ENCODE measurements around the gene UBE2U.
"Not testable (repeated sequence)": the region's sequence is repeated elsewhere in the genome, so short reads cannot be mapped to it uniquely, and the experiment has no call there.

The UBE2U gene

GRCh38 chr1:64246294-64246917 is 43.0 kb downstream of the UBE2U start:
- no peaks in the 10 kb centered on the region for H3K9me3 ChIP-seq (ENCODE audit: control insufficient read depth in 5 of 5, low read length in 5 of 5)
- H3K4me1 ChIP-seq (ENCODE audit: control insufficient read depth in 5 of 5, insufficient read depth in 5 of 5, low read length in 5 of 5): peaks cover 0 to 14% (median 6%) of the 10 kb centered on the region in 5 donors
- H3K36me3 ChIP-seq (ENCODE audit: control insufficient read depth in 5 of 5, insufficient read depth in 5 of 5, low read length in 5 of 5): no peaks in the 10 kb centered on the region
- no peaks in the 10 kb centered on the region for H3K27me3 ChIP-seq (ENCODE audit: control insufficient read depth in 5 of 5, insufficient read depth in 4 of 5, low read length in 5 of 5)
- H3K27ac ChIP-seq (ENCODE audit: low read depth, low read length): no peak overlapping the region
- no peak overlapping the region for H3K9ac ChIP-seq (ENCODE audit: low read length in 5 of 5)
- no peak overlapping the region for H3K4me3 ChIP-seq (ENCODE audit: low read depth in 1 of 5, low read length in 5 of 5)

GRCh38 chr1:64248065-64248464 is 44.6 kb downstream of the UBE2U start:
- Histone ChIP-seq H3K27me3 (ENCODE audit: control insufficient read depth in 5 of 5, insufficient read depth in 4 of 5, low read length in 5 of 5) (peaks cover 0 to 4% (median 0%) of the 10 kb centered on the region in 5 donors), H3K9ac (ENCODE audit: low read length in 5 of 5) (no peak overlapping the region), H3K27ac (ENCODE audit: low read depth, low read length) (no peak overlapping the region), H3K36me3 (ENCODE audit: control insufficient read depth in 5 of 5, insufficient read depth in 5 of 5, low read length in 5 of 5) (no peaks in the 10 kb centered on the region), H3K4me1 (ENCODE audit: control insufficient read depth in 5 of 5, insufficient read depth in 5 of 5, low read length in 5 of 5) (peaks cover 0 to 14% (median 6%) of the 10 kb centered on the region in 5 donors), H3K4me3 (ENCODE audit: low read depth in 1 of 5, low read length in 5 of 5) (no peak overlapping the region), H3K9me3 (ENCODE audit: control insufficient read depth in 5 of 5, low read length in 5 of 5) (no peaks in the 10 kb centered on the region)

GRCh38 chr1:64250472-64250871 is 47.0 kb downstream of the UBE2U start:
- H3K27ac ChIP-seq (ENCODE audit: low read depth, low read length); H3K4me3 ChIP-seq (ENCODE audit: low read depth in 1 of 5, low read length in 5 of 5); H3K27me3 ChIP-seq (ENCODE audit: control insufficient read depth in 5 of 5, insufficient read depth in 4 of 5, low read length in 5 of 5); H3K9ac ChIP-seq (ENCODE audit: low read length in 5 of 5); H3K9me3 ChIP-seq (ENCODE audit: control insufficient read depth in 5 of 5, low read length in 5 of 5); H3K36me3 ChIP-seq (ENCODE audit: control insufficient read depth in 5 of 5, insufficient read depth in 5 of 5, low read length in 5 of 5): not testable (repeated sequence)
- peaks cover 0 to 11% (median 2%) of the 10 kb centered on the region in 5 donors for H3K4me1 ChIP-seq (ENCODE audit: control insufficient read depth in 5 of 5, insufficient read depth in 5 of 5, low read length in 5 of 5)

GRCh38 chr1:64251971-64252370 is 48.5 kb downstream of the UBE2U start:
- Histone ChIP-seq H3K4me1 (ENCODE audit: control insufficient read depth in 5 of 5, insufficient read depth in 5 of 5, low read length in 5 of 5) (peaks cover 0 to 5% (median 2%) of the 10 kb centered on the region in 5 donors), H3K9ac (ENCODE audit: low read length in 5 of 5) (no peak overlapping the region), H3K9me3 (ENCODE audit: control insufficient read depth in 5 of 5, low read length in 5 of 5) (peaks cover 0 to 8% (median 0%) of the 10 kb centered on the region in 5 donors), H3K36me3 (ENCODE audit: control insufficient read depth in 5 of 5, insufficient read depth in 5 of 5, low read length in 5 of 5) (no peaks in the 10 kb centered on the region), H3K27me3 (ENCODE audit: control insufficient read depth in 5 of 5, insufficient read depth in 4 of 5, low read length in 5 of 5) (peaks cover 0 to 4% (median 0%) of the 10 kb centered on the region in 5 donors), H3K27ac (ENCODE audit: low read depth, low read length) (no peak overlapping the region), H3K4me3 (ENCODE audit: low read depth in 1 of 5, low read length in 5 of 5) (no peak overlapping the region)

- not testable (repeated sequence) for H3K27ac ChIP-seq (ENCODE audit: low read depth, low read length); H3K4me3 ChIP-seq (ENCODE audit: low read depth in 1 of 5, low read length in 5 of 5); H3K9ac ChIP-seq (ENCODE audit: low read length in 5 of 5); H3K36me3 ChIP-seq (ENCODE audit: control insufficient read depth in 5 of 5, insufficient read depth in 5 of 5, low read length in 5 of 5); H3K4me1 ChIP-seq (ENCODE audit: control insufficient read depth in 5 of 5, insufficient read depth in 5 of 5, low read length in 5 of 5); H3K9me3 ChIP-seq (ENCODE audit: control insufficient read depth in 5 of 5, low read length in 5 of 5); H3K27me3 ChIP-seq (ENCODE audit: control insufficient read depth in 5 of 5, insufficient read depth in 4 of 5, low read length in 5 of 5)
These were observed 53.8 kb downstream of the UBE2U start for GRCh38 chr1:64257233-64257632.

- H3K4me3 ChIP-seq (ENCODE audit: low read depth in 1 of 5, low read length in 5 of 5); H3K27me3 ChIP-seq (ENCODE audit: control insufficient read depth in 5 of 5, insufficient read depth in 4 of 5, low read length in 5 of 5); H3K27ac ChIP-seq (ENCODE audit: low read depth, low read length); H3K4me1 ChIP-seq (ENCODE audit: control insufficient read depth in 5 of 5, insufficient read depth in 5 of 5, low read length in 5 of 5); H3K9ac ChIP-seq (ENCODE audit: low read length in 5 of 5); H3K36me3 ChIP-seq (ENCODE audit: control insufficient read depth in 5 of 5, insufficient read depth in 5 of 5, low read length in 5 of 5); H3K9me3 ChIP-seq (ENCODE audit: control insufficient read depth in 5 of 5, low read length in 5 of 5): not testable (repeated sequence)
These were observed 55.0 kb downstream of the UBE2U start for GRCh38 chr1:64258444-64258843.

- Histone ChIP-seq H3K4me1 (ENCODE audit: control insufficient read depth in 5 of 5, insufficient read depth in 5 of 5, low read length in 5 of 5) (no peaks in the 10 kb centered on the region), H3K9ac (ENCODE audit: low read length in 5 of 5) (no peak overlapping the region), H3K27me3 (ENCODE audit: control insufficient read depth in 5 of 5, insufficient read depth in 4 of 5, low read length in 5 of 5) (peaks cover 0 to 4% (median 0%) of the 10 kb centered on the region in 5 donors), H3K27ac (ENCODE audit: low read depth, low read length) (no peak overlapping the region), H3K36me3 (ENCODE audit: control insufficient read depth in 5 of 5, insufficient read depth in 5 of 5, low read length in 5 of 5) (no peaks in the 10 kb centered on the region), H3K9me3 (ENCODE audit: control insufficient read depth in 5 of 5, low read length in 5 of 5) (no peaks in the 10 kb centered on the region), H3K4me3 (ENCODE audit: low read depth in 1 of 5, low read length in 5 of 5) (no peak overlapping the region)
These were observed 59.9 kb downstream of the UBE2U start for GRCh38 chr1:64263335-64263734.

- no peaks in the 10 kb centered on the region for H3K9me3 ChIP-seq (ENCODE audit: control insufficient read depth in 5 of 5, low read length in 5 of 5)
- H3K4me3 ChIP-seq (ENCODE audit: low read depth in 1 of 5, low read length in 5 of 5): no peak overlapping the region
- H3K27ac ChIP-seq (ENCODE audit: low read depth, low read length): no peak overlapping the region
- H3K36me3 ChIP-seq (ENCODE audit: control insufficient read depth in 5 of 5, insufficient read depth in 5 of 5, low read length in 5 of 5): no peaks in the 10 kb centered on the region
- peaks cover 0 to 4% (median 0%) of the 10 kb centered on the region in 5 donors for H3K27me3 ChIP-seq (ENCODE audit: control insufficient read depth in 5 of 5, insufficient read depth in 4 of 5, low read length in 5 of 5)
- no peak overlapping the region for H3K9ac ChIP-seq (ENCODE audit: low read length in 5 of 5)
- no peaks in the 10 kb centered on the region for H3K4me1 ChIP-seq (ENCODE audit: control insufficient read depth in 5 of 5, insufficient read depth in 5 of 5, low read length in 5 of 5)
These were observed 60.4 kb downstream of the UBE2U start for GRCh38 chr1:64263856-64264255.

- Histone ChIP-seq H3K27me3 (ENCODE audit: control insufficient read depth in 5 of 5, insufficient read depth in 4 of 5, low read length in 5 of 5) (peaks cover 0 to 2% (median 0%) of the 10 kb centered on the region in 5 donors), H3K4me1 (ENCODE audit: control insufficient read depth in 5 of 5, insufficient read depth in 5 of 5, low read length in 5 of 5) (peaks cover 0 to 6% (median 4%) of the 10 kb centered on the region in 5 donors), H3K4me3 (ENCODE audit: low read depth in 1 of 5, low read length in 5 of 5) (no peak overlapping the region), H3K36me3 (ENCODE audit: control insufficient read depth in 5 of 5, insufficient read depth in 5 of 5, low read length in 5 of 5) (no peaks in the 10 kb centered on the region), H3K9me3 (ENCODE audit: control insufficient read depth in 5 of 5, low read length in 5 of 5) (no peaks in the 10 kb centered on the region), H3K27ac (ENCODE audit: low read depth, low read length) (no peak overlapping the region), H3K9ac (ENCODE audit: low read length in 5 of 5) (no peak overlapping the region)
These were observed 61.7 kb downstream of the UBE2U start for GRCh38 chr1:64265141-64265540.

- Histone ChIP-seq H3K27ac (ENCODE audit: low read depth, low read length) (no peak overlapping the region), H3K9ac (ENCODE audit: low read length in 5 of 5) (no peak overlapping the region), H3K4me1 (ENCODE audit: control insufficient read depth in 5 of 5, insufficient read depth in 5 of 5, low read length in 5 of 5) (peaks cover 0 to 6% (median 4%) of the 10 kb centered on the region in 5 donors), H3K27me3 (ENCODE audit: control insufficient read depth in 5 of 5, insufficient read depth in 4 of 5, low read length in 5 of 5) (peaks cover 0 to 2% (median 0%) of the 10 kb centered on the region in 5 donors), H3K4me3 (ENCODE audit: low read depth in 1 of 5, low read length in 5 of 5) (no peak overlapping the region), H3K36me3 (ENCODE audit: control insufficient read depth in 5 of 5, insufficient read depth in 5 of 5, low read length in 5 of 5) (no peaks in the 10 kb centered on the region), H3K9me3 (ENCODE audit: control insufficient read depth in 5 of 5, low read length in 5 of 5) (no peaks in the 10 kb centered on the region)
These were observed 63.6 kb downstream of the UBE2U start for GRCh38 chr1:64266991-64267390.
